Upper lobe of left lung (tissue), 6 donors: ENCODE data around the gene TP53I11. TPM values are rescaled to one million over a fixed set of nuclear protein-coding genes. Genes with fewer than 3 reads are reported as not detected.

Experiments used
- ATAC-seq, 2 donors: fragments of 200-7000 bp; cut with Tn5 transposase; one replicate each; pipeline ENCODE4 v1.9.1; 2022; ENCODE audit warnings: mild to moderate bottlenecking in 2 of 2, moderate library complexity in 2 of 2; ENCODE audit not compliant: low FRiP score in 2 of 2
- DNase-seq, 2 donors: peaks; one replicate each; pipeline ENCODE4 v3.0.0-alpha.2; 2019 to 2020
- H3K27ac ChIP-seq, 4 donors: fragments of 200-600 bp; sonication (generic); one replicate each; pipeline ENCODE4 v1.5.1; 2016 to 2019
- H3K27me3 ChIP-seq, 4 donors: fragments of 200-600 bp; sonication (generic); one replicate each; pipeline ENCODE4 v1.5.1; 2017 to 2019
- H3K36me3 ChIP-seq, 4 donors: fragments of 200-600 bp; sonication (generic); one replicate each; pipeline ENCODE4 v1.5.1; 2016 to 2019
- H3K4me1 ChIP-seq, 4 donors: fragments of 200-600 bp; sonication (generic); one replicate each; pipeline ENCODE4 v1.5.1; 2018 to 2019
- H3K4me3 ChIP-seq, 4 donors: fragments of 200-600 bp; sonication (generic); one replicate each; pipeline ENCODE4 v1.5.1; 2017 to 2019; ENCODE audit warnings: mild to moderate bottlenecking in 2 of 4, moderate library complexity in 1 of 4
- H3K9me3 ChIP-seq, 4 donors: fragments of 200-600 bp; sonication (generic); one replicate each; pipeline ENCODE4 v1.5.1; 2018 to 2019
- CTCF ChIP-seq, 6 experiments: fragments of 450-650 bp in 4 of 6; fragments of 200-600 bp in 2 of 6; sonication (generic) in 2 of 6; IDR thresholded peaks; one replicate each; pipeline ENCODE4 v1.5.1; 2016 to 2019; ENCODE audit warnings: antibody characterized with exemption in 6 of 6
- EP300 ChIP-seq, 4 donors: sonication (generic); formaldehyde crosslinking; IDR thresholded peaks; one replicate each; pipeline ENCODE4 v1.5.1; 2017; ENCODE audit warnings: antibody characterized with exemption in 4 of 4, control low read depth in 2 of 4
- POLR2A ChIP-seq, 4 donors: fragments of 450-650 bp; IDR thresholded peaks; one replicate each; pipeline ENCODE4 v1.5.1; 2016 to 2017; ENCODE audit warnings: antibody characterized with exemption in 4 of 4, mild to moderate bottlenecking in 2 of 4
- POLR2AphosphoS5 ChIP-seq, 2 donors: sonication (generic); formaldehyde crosslinking; IDR thresholded peaks; one replicate each; pipeline ENCODE4 v1.5.1; 2017; ENCODE audit warnings: antibody characterized with exemption in 2 of 2
- WGBS, 2 donors: methylation state at CpG; one replicate each; pipeline ENCODE4 v1.1.5; 2017 to 2018; 5-methylcytosine and 5-hydroxymethylcytosine counted together
- total RNA-seq, 6 donors: library from RNA; depleted of rRNA in 4 of 6; stranded (reverse); fragments of >200 nt in 4 of 6; gene quantifications; one replicate each; pipeline versions ENCODE4 v1.1.0 to v1.2.1, GENCODE V29; 2016 to 2021
- donor health status: DM: no; HTN: no; CAD: no; lungs with moderate emphysema.
- donor health status: DM: no; HTN: yes; CAD: no; lungs with severe emphysema.

TP53I11 gene
- total RNA-seq, 6 donors from 2014 or later: 55.3 to 127 (median 101) TPM

GRCh38 chr11:44963136-44963535 is 12.5 kb upstream of the TP53I11 start:
- no peak for ATAC-seq
- peak overlapping the region in 2 of 4 donors; percentile 71 to 85 for H3K27ac ChIP-seq
- WGBS, 2 donors: 71 to 100% methylated on average over 2 to 7 of the region's 7 CpGs

GRCh38 chr11:44962464-44962863 is 11.8 kb upstream of the TP53I11 start:
- ATAC-seq: no peak
- no peaks in the 10 kb centered on the region for H3K9me3 ChIP-seq
- no peak for DNase-seq
- H3K27me3 ChIP-seq: no peaks in the 10 kb centered on the region
- H3K27ac ChIP-seq: no peak overlapping the region
- H3K36me3 ChIP-seq: no peaks in the 10 kb centered on the region
- peaks cover 5 to 37% (median 14%) of the 10 kb centered on the region in 4 donors for H3K4me1 ChIP-seq
- no peak for TF ChIP-seq POLR2A (IDR thresholded peaks at IDR 0.05)
- no peak for TF ChIP-seq CTCF (IDR thresholded peaks at IDR 0.05)
- TF ChIP-seq EP300 (IDR thresholded peaks at IDR 0.05): no peak
- no peak for TF ChIP-seq POLR2AphosphoS5 (IDR thresholded peaks at IDR 0.05)
- 71 to 98% methylated on average over 3 of the region's 3 CpGs for WGBS, 2 donors
- no peak overlapping the region for H3K4me3 ChIP-seq

More at GRCh38 chr11:44963136-44963535, 12.5 kb upstream of the TP53I11 start:
- Histone ChIP-seq H3K27me3 (no peaks in the 10 kb centered on the region), H3K36me3 (no peaks in the 10 kb centered on the region), H3K4me3 (no peak overlapping the region), H3K9me3 (no peaks in the 10 kb centered on the region), H3K4me1 (peaks cover 5 to 40% (median 15%) of the 10 kb centered on the region in 4 donors)
- TF ChIP-seq POLR2A (IDR thresholded peaks at IDR 0.05): no peak
- no peak for TF ChIP-seq POLR2AphosphoS5 (IDR thresholded peaks at IDR 0.05)
- TF ChIP-seq EP300 (IDR thresholded peaks at IDR 0.05): no peak
- no peak for TF ChIP-seq CTCF (IDR thresholded peaks at IDR 0.05)
- DNase-seq: no peak

GRCh38 chr11:44960200-44960845 is 9.6 kb upstream of the TP53I11 start:
- H3K36me3 ChIP-seq: no peaks in the 10 kb centered on the region
- H3K9me3 ChIP-seq: no peaks in the 10 kb centered on the region
- H3K4me1 ChIP-seq: peaks cover 12 to 37% (median 21%) of the 10 kb centered on the region in 4 donors
- TF ChIP-seq CTCF (IDR thresholded peaks at IDR 0.05): no peak
- TF ChIP-seq EP300 (IDR thresholded peaks at IDR 0.05): no peak
- TF ChIP-seq POLR2A (IDR thresholded peaks at IDR 0.05): no peak
- no peak for TF ChIP-seq POLR2AphosphoS5 (IDR thresholded peaks at IDR 0.05)
- 53 to 56% methylated on average over 7 of the region's 7 CpGs for WGBS, 2 donors
- no peak overlapping the region for H3K4me3 ChIP-seq
- no peaks in the 10 kb centered on the region for H3K27me3 ChIP-seq
- H3K27ac ChIP-seq: no peak overlapping the region
- DNase-seq: no peak
- no peak for ATAC-seq

- H3K36me3 ChIP-seq: no peaks in the 10 kb centered on the region
- no peaks in the 10 kb centered on the region for H3K9me3 ChIP-seq
- ATAC-seq: no peak
- TF ChIP-seq POLR2A (IDR thresholded peaks at IDR 0.05): no peak
- TF ChIP-seq CTCF (IDR thresholded peaks at IDR 0.05): no peak
- no peak for TF ChIP-seq EP300 (IDR thresholded peaks at IDR 0.05)
- TF ChIP-seq POLR2AphosphoS5 (IDR thresholded peaks at IDR 0.05): no peak
- no peaks in the 10 kb centered on the region for H3K27me3 ChIP-seq
- H3K27ac ChIP-seq: no peak overlapping the region
- DNase-seq: no peak
- H3K4me3 ChIP-seq: no peak overlapping the region
- WGBS, 2 donors: 94 to 96% methylated on average over 3 of the region's 3 CpGs
- peaks cover 20 to 43% (median 32%) of the 10 kb centered on the region in 4 donors for H3K4me1 ChIP-seq
These were observed 8.4 kb upstream of the TP53I11 start for GRCh38 chr11:44959064-44959463.
